SK-MEL-5 (cell line): ENCODE measurements around the gene COL5A2. TPM values are rescaled to one million over a fixed set of nuclear protein-coding genes. Genes with fewer than 3 reads are reported as not detected.

Experiments used
- DNase-seq: peaks from one replicate; pipeline ENCODE4 v3.0.0-alpha.2; 2016; ENCODE audit warnings: low read depth, low spot score
- in situ Hi-C: cut with HindIII; loops from 2 replicates; pipeline ENCODE4 v1.10.0; 2016; ENCODE audit warnings: low sequenced_read_pairs, high pct_unique_total_duplicates, low pct_unique_long_range_greater_than_20kb
- total RNA-seq: library from RNA; depleted of rRNA; stranded (reverse); fragments of >200 nt; shearing (Covaris generic); gene quantifications from 2 replicates; pipeline ENCODE4 v1.2.3, GENCODE V29; 2014

COL5A2 gene
- total RNA-seq, 1 experiment from 2014 or later = 6.7 TPM

GRCh38 chr2:189190685-189191084 lies 11.1 kb upstream of the COL5A2 start:
- in situ Hi-C loops = no loop called here

DNA sequence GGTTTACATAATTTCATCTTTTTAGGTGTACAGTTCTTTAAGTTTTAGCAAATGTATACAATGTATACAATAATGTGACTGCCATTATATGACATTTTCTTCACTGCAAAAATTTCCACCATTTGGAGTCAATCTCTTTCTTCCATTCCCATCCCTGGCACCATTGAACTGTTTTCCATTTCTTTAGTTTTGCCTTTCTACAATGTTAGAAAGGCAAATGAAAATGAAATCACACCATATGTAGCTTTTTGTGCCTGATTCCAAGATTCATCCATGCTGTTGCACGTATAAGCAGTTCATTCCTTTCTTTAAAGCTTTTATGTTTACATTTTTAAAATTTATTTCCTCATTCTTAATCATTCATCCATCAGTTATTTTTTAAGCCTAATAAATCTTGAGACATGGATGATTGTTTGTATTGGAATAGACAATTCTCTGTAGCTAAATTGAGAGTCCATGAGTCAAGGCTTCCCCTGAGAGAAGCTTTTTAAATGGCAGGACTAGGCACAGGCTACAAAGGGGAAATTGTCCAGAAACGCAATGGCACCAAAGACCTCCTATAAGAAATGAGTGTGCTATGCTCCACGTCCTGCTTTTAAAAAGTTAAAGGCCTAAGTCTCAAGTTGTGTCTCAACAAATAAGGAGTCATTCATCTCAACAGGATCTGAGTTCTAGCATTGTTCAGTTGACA lies 8.7 kb upstream of the COL5A2 start:
- DNase-seq = peak; percentile 78
- in situ Hi-C loops = no loop called here

More at GRCh38 chr2:189190685-189191084, 11.1 kb upstream of the COL5A2 start:
- no peak for DNase-seq

GRCh38 chr2:189183170-189183569 lies 3.6 kb upstream of the COL5A2 start:
- no peak for DNase-seq
- in situ Hi-C loops = no loop called here

- DNase-seq = no peak
- in situ Hi-C loops = no loop called here
Measured at GRCh38 chr2:189181706-189182105, 2.1 kb upstream of the COL5A2 start.

DNA sequence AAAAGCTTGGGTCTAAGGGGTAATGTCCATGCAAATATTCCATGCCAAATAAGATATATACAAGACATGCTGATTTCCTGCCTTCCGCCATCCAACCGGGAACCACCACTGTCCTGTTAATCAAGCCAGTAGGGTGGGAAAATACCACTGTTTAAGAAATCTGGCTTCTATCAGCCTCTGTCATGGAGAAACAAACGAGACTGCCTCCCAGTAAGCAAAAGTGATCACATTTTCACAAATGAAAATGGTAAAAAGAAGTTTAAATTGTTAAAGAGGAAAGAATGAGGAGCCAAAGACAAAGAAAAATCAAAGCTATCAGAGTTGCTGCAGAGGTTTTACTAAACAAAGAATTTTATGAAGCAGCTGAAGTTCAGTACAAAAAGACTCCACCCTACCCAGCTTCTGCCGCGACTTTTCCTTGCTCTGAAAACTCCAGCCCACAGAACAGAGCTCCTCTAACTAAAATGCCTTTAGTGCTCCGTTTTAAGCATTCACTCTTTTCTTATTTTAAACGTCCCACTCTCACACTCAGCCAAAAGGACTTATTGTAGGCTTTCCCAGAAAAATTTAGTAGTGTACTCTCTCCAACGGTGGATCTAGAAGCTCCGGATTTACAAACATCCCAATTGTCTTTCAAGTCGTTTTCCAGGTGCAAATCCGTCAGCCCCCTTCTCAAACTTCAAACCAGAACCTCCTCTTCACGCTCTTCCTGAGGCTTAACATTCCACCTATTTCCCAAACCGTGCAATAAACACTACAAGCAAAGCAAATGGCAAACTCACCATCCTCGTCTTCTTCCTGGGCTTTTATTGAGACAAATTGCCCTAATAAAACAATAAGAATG lies 613 bp downstream of the COL5A2 start:
- in situ Hi-C loops = no loop called here
- peak; percentile 28 for DNase-seq

GRCh38 chr2:189178054-189178453 lies 1.5 kb downstream of the COL5A2 start:
- peak; percentile 18 for DNase-seq
- in situ Hi-C loops = no loop called here

DNA sequence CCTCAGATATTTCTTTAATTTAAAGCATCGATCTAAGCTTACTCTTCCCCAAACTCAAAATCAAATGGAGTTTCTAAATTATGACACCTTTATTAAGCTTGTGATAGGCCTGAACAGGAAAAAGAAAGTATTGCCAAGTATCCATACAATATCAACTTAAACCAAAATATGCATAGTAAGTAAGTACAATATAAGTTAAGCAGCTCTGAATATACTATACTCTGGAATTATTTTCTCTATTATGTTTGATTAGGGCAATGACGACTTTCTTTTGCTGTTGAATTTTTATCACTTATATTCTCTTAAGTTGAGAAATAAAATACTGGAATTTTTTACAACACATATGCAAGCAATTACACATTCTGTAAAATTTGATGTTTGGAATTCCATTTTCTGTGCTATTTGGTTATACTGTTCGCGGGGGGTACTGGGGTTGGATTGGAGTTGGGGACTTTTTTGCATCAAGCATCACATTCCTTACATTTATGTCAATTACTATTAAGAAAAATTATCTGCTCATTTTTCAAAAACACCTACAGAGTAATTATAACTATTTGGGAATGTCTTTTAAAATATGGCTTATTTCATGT lies 2.2 kb downstream of the COL5A2 start:
- no peak for DNase-seq
- in situ Hi-C loops = no loop called here

GRCh38 chr2:189176516-189176915 lies 3.0 kb downstream of the COL5A2 start:
- no peak for DNase-seq
- in situ Hi-C loops = no loop called here

- in situ Hi-C loops = no loop called here
- DNase-seq = no peak
Measured at GRCh38 chr2:189175869-189176433, 3.6 kb downstream of the COL5A2 start.

- in situ Hi-C loops = no loop called here
- DNase-seq = no peak
Measured at GRCh38 chr2:189171956-189172609, 7.5 kb downstream of the COL5A2 start.

DNA sequence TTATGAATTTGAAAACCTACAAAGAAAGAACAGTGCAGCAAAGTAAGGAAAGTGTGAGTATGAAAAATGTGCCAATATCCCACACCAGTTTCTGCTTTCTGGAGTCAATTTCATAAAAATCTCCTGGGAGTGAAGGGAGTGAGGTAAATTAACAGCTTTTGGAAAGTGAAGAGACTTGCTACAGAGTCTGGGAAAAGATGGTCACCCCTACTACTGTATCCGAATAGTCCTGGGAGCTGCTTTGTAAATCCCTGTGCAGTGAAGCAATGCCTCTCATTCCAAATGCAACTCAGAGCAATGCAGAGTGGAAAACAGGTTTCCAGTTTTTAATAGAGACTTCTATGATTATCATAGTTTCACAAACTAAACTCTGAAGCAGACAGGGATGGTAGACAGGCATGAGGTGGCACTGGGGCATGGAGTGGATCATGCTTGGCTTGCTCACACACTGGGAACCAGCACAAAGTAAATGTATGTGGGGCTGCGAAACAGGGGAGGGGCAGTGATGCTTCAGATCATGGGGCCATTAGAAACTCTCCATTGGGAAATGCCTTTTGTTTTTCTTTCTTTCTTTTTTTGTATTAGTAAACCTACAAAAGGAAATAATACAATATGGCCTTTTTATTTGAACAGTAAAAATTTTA lies 10.6 kb downstream of the COL5A2 start:
- no peak for DNase-seq
- in situ Hi-C loops = no loop called here

GRCh38 chr2:189165656-189166380 lies 13.7 kb downstream of the COL5A2 start:
- in situ Hi-C loops = no loop called here
- DNase-seq = no peak

GRCh38 chr2:189164746-189165145 lies 14.8 kb downstream of the COL5A2 start:
- in situ Hi-C loops = no loop called here
- DNase-seq = no peak

DNA sequence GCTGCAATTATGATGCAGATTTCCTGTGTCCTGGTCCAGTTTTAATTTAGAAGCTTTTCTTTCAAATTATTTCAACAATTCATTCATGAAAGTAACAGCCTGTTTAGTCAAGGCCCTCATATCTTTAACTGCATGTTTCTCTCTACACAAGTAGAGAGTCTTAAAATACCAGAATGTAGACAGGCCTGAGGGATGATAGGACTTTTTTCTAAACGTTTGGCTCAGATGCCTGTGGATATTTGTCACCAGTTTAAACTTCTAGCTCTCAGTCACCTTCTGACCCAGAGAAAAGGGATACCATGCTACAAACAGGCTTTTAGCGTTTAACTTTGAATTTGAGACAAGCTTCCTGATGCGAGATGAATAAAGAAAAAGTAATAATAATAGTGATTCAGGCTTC lies 15.7 kb downstream of the COL5A2 start:
- in situ Hi-C loops = no loop called here
- DNase-seq = no peak

GRCh38 chr2:189162566-189162965 lies 17.0 kb downstream of the COL5A2 start:
- in situ Hi-C loops = no loop called here
- no peak for DNase-seq

GRCh38 chr2:189161894-189162293 lies 17.7 kb downstream of the COL5A2 start:
- DNase-seq = no peak
- in situ Hi-C loops = no loop called here

DNA sequence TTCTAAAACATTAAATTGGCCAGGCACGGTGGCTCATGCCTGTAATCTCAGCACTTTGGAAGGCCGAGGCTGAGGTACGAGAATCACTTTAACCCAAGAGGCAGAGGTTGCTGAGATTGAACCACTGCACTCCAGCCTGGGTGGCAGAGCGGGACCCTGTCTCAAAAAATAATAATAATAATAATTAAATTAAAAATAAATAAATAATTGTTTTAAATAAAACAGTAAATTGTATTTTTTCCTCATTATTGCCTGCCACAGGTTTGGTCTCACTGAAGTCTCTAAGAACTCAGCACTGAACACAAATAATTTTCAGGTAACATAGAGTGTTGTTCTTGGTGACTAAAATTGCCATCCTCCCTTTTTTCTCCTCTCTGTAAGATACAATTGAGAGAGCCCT lies 19.8 kb downstream of the COL5A2 start:
- no peak for DNase-seq
- in situ Hi-C loops = no loop called here
